ENCODE measurements around the gene MZF1. TPM values are rescaled to one million over a fixed set of nuclear protein-coding genes. Genes with fewer than 3 reads are reported as not detected.
A peak's percentile ranks its signal among the peaks of the same experiment; 100 is the strongest.

MZF1 gene
- total and polyA plus RNA-seq, 9 of the 15 experiments (the other 6 are each of a cell fraction or from before 2014, with no cell fraction given), result 0.31 to 29.3 (median 11.5) TPM

- TF ChIP-seq C11orf30 (IDR thresholded peaks at IDR 0.05; ENCODE audit: low read depth) (peak; percentile 36; the same call in 1 of the 2 replicates), ZNF583 (CRISPR knock-in tag; IDR thresholded peaks at IDR 0.05) (peak; percentile 61; the same call in 1 of the 2 replicates), NKRF (IDR thresholded peaks at IDR 0.05; ENCODE audit: borderline replicate concordance) (peak; percentile 25; the same call in 1 of the 2 replicates), ATF3 (IDR thresholded peaks at IDR 0.05) (peak; percentile 87), ATF3 (CRISPR knock-in tag; conservative IDR thresholded peaks at IDR 0.05) (no peak), EGR1 (conservative IDR thresholded peaks at IDR 0.05) (peak; percentile 75), L3MBTL2 (IDR thresholded peaks at IDR 0.05) (peak; percentile 85), GATA2 (CRISPR knock-in tag; IDR thresholded peaks at IDR 0.05) (no peak), ZBTB1 (CRISPR knock-in tag; IDR thresholded peaks at IDR 0.05; ENCODE audit: borderline replicate concordance, low read depth) (peak; percentile 86; the same call in 1 of the 2 replicates), SMARCC2 (IDR thresholded peaks at IDR 0.05; ENCODE audit: low read depth) (no peak), TEAD4 (IDR thresholded peaks at IDR 0.05; ENCODE audit: low read length) (no peak), TEAD4 (CRISPR knock-in tag; IDR thresholded peaks at IDR 0.05; ENCODE audit: borderline replicate concordance) (no peak), ZNF512 (tag; IDR thresholded peaks at IDR 0.05) (no peak), CCNT2 (IDR thresholded peaks at IDR 0.05; ENCODE audit: borderline replicate concordance, extremely low read depth, insufficient read length, low read depth, low read length) (peak; percentile 54), CREB1 (IDR thresholded peaks at IDR 0.05) (peak; percentile 88), CREB1 (CRISPR knock-in tag; IDR thresholded peaks at IDR 0.05) (peak; percentile 95), DMBX1 (CRISPR knock-in tag; IDR thresholded peaks at IDR 0.05; ENCODE audit: borderline replicate concordance) (0 out of 2 replicates have a peak, but pooled peaks have one; percentile 38), FOSL1 (tag; conservative IDR thresholded peaks at IDR 0.05) (peak; percentile 50; the same call in 1 of the 2 replicates), GTF2A2 (tag; IDR thresholded peaks at IDR 0.05) (no peak), LCOR (CRISPR knock-in tag; IDR thresholded peaks at IDR 0.05) (peak; percentile 84), CTBP1 (IDR thresholded peaks at IDR 0.05; ENCODE audit: borderline replicate concordance) (peak; percentile 66), MNT (conservative IDR thresholded peaks at IDR 0.05) (peak; percentile 22 to 67; a peak in 3 of 4 replicates)
Measured at GRCh38 chr19:58543826-58544590, 29.1 kb downstream of the MZF1 start, which contains the start of gene TRIM28 (continued).

Data from K562 (cell line).